ENCODE measurements around the gene PROK1. TPM values are rescaled to one million over a fixed set of nuclear protein-coding genes. Genes with fewer than 3 reads are reported as not detected.

Gene PROK1
- polyA plus RNA-seq, 1 of the 3 experiments (the other 2 are of a cell fraction), result not detected

DNA sequence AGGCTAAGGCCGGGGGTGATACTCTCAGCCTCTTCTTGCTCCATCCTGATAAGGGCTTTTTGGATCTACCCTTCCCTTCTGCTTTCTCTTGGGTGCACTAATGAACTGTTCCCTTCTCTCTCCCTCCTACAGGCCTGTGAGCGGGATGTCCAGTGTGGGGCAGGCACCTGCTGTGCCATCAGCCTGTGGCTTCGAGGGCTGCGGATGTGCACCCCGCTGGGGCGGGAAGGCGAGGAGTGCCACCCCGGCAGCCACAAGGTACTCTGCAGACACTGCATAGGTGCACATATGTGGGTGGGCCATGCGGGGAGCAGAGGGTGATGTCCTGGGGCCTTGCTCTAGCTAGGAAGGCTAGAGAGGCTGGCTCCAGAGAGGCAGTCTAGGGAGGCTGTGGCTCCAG lies 2.9 kb downstream of the PROK1 start:
- POLR2A ChIA-PET, result no interaction called here
- no peak for DNase-seq
- no peaks in the 10 kb centered on the region for H3K36me3 ChIP-seq (replicated peaks in 1 of 2; ENCODE audit: control insufficient read depth in 1 of 2, insufficient read depth in 2 of 2, low read length in 1 of 2)
- H3K9me2 ChIP-seq, result no peaks in the 10 kb centered on the region
- H3K4me3 ChIP-seq (ENCODE audit: low read depth in 2 of 2, low read length in 1 of 2), result no peak overlapping the region
- WGBS (ENCODE audit: low lambda C conversion rate), result 75% methylated on average over 6 of the region's 9 CpGs
- H3K4me1 ChIP-seq (ENCODE audit: control insufficient read depth in 1 of 2, insufficient read depth in 2 of 2, low read depth in 1 of 2, low read length in 1 of 2), result no peaks in the 10 kb centered on the region
- no peaks in the 10 kb centered on the region for H4K20me1 ChIP-seq (ENCODE audit: insufficient read depth)
- no peak overlapping the region for H2AFZ ChIP-seq (ENCODE audit: low read depth)
- no peaks in the 10 kb centered on the region for H3K9me3 ChIP-seq
- TF ChIP-seq RCOR1 (IDR thresholded peaks at IDR 0.05; ENCODE audit: low read length) (no peak), TCF12 (IDR thresholded peaks at IDR 0.05) (no peak), POLR2AphosphoS5 (IDR thresholded peaks at IDR 0.05; ENCODE audit: low read depth, low read length) (no peak), FOXJ3 (CRISPR knock-in tag; IDR thresholded peaks at IDR 0.05) (no peak), MXI1 (IDR thresholded peaks at IDR 0.05; ENCODE audit: low read depth, low read length) (no peak)
- TF ChIP-seq, protein P1, sequence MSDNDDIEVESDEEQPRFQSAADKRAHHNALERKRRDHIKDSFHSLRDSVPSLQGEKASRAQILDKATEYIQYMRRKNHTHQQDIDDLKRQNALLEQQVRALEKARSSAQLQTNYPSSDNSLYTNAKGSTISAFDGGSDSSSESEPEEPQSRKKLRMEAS (IDR thresholded peaks at IDR 0.05; ENCODE audit: low read depth), result no peak
- TF ChIP-seq, protein P2, sequence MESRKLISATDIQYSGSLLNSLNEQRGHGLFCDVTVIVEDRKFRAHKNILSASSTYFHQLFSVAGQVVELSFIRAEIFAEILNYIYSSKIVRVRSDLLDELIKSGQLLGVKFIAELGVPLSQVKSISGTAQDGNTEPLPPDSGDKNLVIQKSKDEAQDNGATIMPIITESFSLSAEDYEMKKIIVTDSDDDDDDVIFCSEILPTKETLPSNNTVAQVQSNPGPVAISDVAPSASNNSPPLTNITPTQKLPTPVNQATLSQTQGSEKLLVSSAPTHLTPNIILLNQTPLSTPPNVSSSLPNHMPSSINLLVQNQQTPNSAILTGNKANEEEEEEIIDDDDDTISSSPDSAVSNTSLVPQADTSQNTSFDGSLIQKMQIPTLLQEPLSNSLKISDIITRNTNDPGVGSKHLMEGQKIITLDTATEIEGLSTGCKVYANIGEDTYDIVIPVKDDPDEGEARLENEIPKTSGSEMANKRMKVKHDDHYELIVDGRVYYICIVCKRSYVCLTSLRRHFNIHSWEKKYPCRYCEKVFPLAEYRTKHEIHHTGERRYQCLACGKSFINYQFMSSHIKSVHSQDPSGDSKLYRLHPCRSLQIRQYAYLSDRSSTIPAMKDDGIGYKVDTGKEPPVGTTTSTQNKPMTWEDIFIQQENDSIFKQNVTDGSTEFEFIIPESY (IDR thresholded peaks at IDR 0.05; ENCODE audit: borderline replicate concordance, low read depth), result no peak
- CTCF ChIA-PET, result interaction anchor here (0.8 to 12.6 kb wide), 7 partner anchors 16 to 251 kb away, joined by 3 to 139 read pairs (median 9); partner anchors contain the start of gene KCNC4
- no peak overlapping the region for H3K4me2 ChIP-seq
- H3K79me2 ChIP-seq (ENCODE audit: insufficient read depth), result no peaks in the 10 kb centered on the region
- no peak overlapping the region for H3K9ac ChIP-seq
- H3K27ac ChIP-seq (ENCODE audit: low read depth in 2 of 2, low read length in 1 of 2), result no peak overlapping the region
- H3K27me3 ChIP-seq (ENCODE audit: insufficient read depth), result peaks cover 36% of the 10 kb centered on the region
- no peaks in the 10 kb centered on the region for H3F3A ChIP-seq (replicated peaks; ENCODE audit: insufficient read depth)

DNA sequence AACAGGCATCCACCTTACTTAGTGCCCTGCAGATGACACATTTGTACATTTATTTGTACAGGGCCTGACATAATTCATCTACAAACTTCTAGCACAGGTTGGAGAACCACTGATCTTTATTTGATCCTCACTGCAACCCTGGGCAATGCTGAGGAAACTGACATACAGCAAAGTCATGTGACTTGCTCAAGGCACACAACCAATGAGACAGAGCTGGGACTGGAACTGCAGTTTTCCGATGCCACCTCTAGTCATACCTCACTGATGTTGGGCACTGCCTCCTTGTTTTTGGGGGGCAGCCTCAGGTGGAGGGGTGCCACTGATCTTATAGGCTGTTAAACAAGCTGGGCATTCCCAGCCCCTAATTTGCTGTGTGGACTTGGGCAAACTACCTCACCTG lies 3.4 kb downstream of the PROK1 start:
- ChIA-PET POLR2A (no interaction called here), CTCF (interaction anchor here (0.9 to 12.6 kb wide), 6 partner anchors 16 to 251 kb away, joined by 3 to 139 read pairs (median 12); partner anchors contain the start of gene KCNC4)
- WGBS (ENCODE audit: low lambda C conversion rate), result 100% methylated on average over 1 of the region's 1 CpG
- Histone ChIP-seq H4K20me1 (ENCODE audit: insufficient read depth) (no peaks in the 10 kb centered on the region), H3K9me2 (no peaks in the 10 kb centered on the region), H3K4me1 (ENCODE audit: control insufficient read depth in 1 of 2, insufficient read depth in 2 of 2, low read depth in 1 of 2, low read length in 1 of 2) (no peaks in the 10 kb centered on the region), H3K79me2 (ENCODE audit: insufficient read depth) (no peaks in the 10 kb centered on the region), H3K36me3 (replicated peaks in 1 of 2; ENCODE audit: control insufficient read depth in 1 of 2, insufficient read depth in 2 of 2, low read length in 1 of 2) (no peaks in the 10 kb centered on the region), H2AFZ (ENCODE audit: low read depth) (no peak overlapping the region), H3K9ac (no peak overlapping the region), H3K9me3 (no peaks in the 10 kb centered on the region), H3K27ac (ENCODE audit: low read depth in 2 of 2, low read length in 1 of 2) (no peak overlapping the region), H3K27me3 (ENCODE audit: insufficient read depth) (peaks cover 33% of the 10 kb centered on the region), H3K4me2 (no peak overlapping the region), H3K4me3 (ENCODE audit: low read depth in 2 of 2, low read length in 1 of 2) (no peak overlapping the region), H3F3A (replicated peaks; ENCODE audit: insufficient read depth) (no peaks in the 10 kb centered on the region)
- TF ChIP-seq FOXJ3 (CRISPR knock-in tag; IDR thresholded peaks at IDR 0.05), result no peak
- TF ChIP-seq TEAD4 (IDR thresholded peaks at IDR 0.05; ENCODE audit: borderline replicate concordance, insufficient read depth), result no peak
- no peak for TF ChIP-seq NRF1 (IDR thresholded peaks at IDR 0.05; ENCODE audit: low read depth, low read length)
- no peak for TF ChIP-seq RFX5 (IDR thresholded peaks at IDR 0.05; ENCODE audit: low read length)
- no peak for TF ChIP-seq FOSL2 (IDR thresholded peaks at IDR 0.05; ENCODE audit: borderline replicate concordance, low read depth)
- no peak for TF ChIP-seq EZH2phosphoT487 (IDR thresholded peaks at IDR 0.05; ENCODE audit: borderline replicate concordance, low read depth)
- TF ChIP-seq, protein P1 (IDR thresholded peaks at IDR 0.05; ENCODE audit: low read depth), result no peak
- no peak for TF ChIP-seq SMC3 (IDR thresholded peaks at IDR 0.05; ENCODE audit: low read depth, low read length)
- TF ChIP-seq FOXM1 (IDR thresholded peaks at IDR 0.05; ENCODE audit: low read depth), result no peak
- TF ChIP-seq NFIC (IDR thresholded peaks at IDR 0.05; ENCODE audit: borderline replicate concordance), result no peak
- TF ChIP-seq JUND (IDR thresholded peaks at IDR 0.05), result no peak
- TF ChIP-seq ELF1 (IDR thresholded peaks at IDR 0.05), result no peak
- TF ChIP-seq, protein P3, sequence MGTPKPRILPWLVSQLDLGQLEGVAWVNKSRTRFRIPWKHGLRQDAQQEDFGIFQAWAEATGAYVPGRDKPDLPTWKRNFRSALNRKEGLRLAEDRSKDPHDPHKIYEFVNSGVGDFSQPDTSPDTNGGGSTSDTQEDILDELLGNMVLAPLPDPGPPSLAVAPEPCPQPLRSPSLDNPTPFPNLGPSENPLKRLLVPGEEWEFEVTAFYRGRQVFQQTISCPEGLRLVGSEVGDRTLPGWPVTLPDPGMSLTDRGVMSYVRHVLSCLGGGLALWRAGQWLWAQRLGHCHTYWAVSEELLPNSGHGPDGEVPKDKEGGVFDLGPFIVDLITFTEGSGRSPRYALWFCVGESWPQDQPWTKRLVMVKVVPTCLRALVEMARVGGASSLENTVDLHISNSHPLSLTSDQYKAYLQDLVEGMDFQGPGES (IDR thresholded peaks at IDR 0.05; ENCODE audit: low read depth, low read length), result no peak
- TF ChIP-seq CHD2 (IDR thresholded peaks at IDR 0.05; ENCODE audit: low read length, partially characterized antibody), result no peak
- no peak for TF ChIP-seq GATA2 (CRISPR knock-in tag; IDR thresholded peaks at IDR 0.05)
- TF ChIP-seq GABPA (IDR thresholded peaks at IDR 0.05; ENCODE audit: low read depth), result no peak
- TF ChIP-seq, protein P2 (IDR thresholded peaks at IDR 0.05; ENCODE audit: borderline replicate concordance, low read depth), result no peak
- TF ChIP-seq TCF12 (IDR thresholded peaks at IDR 0.05), result no peak
- TF ChIP-seq MEF2A (IDR thresholded peaks at IDR 0.05; ENCODE audit: borderline replicate concordance, low read depth), result no peak
- TF ChIP-seq TAF1 (IDR thresholded peaks at IDR 0.05; ENCODE audit: borderline replicate concordance, low read depth, low read length), result no peak
- no peak for DNase-seq
